Stomach smooth muscle (tissue), 2 donors: ENCODE data around the gene PKP4.

Source experiments
- H3K27ac ChIP-seq: one replicate; pipeline ENCODE4 v1.7.0; 2013; ENCODE audit warnings: mild to moderate bottlenecking, low read length, inconsistent platforms
- H3K27me3 ChIP-seq, 2 donors: one replicate each; pipeline ENCODE4 v1.7.0; 2013; ENCODE audit warnings: low read length in 2 of 2; ENCODE audit not compliant: insufficient read depth in 2 of 2, control insufficient read depth in 1 of 2
- H3K36me3 ChIP-seq, 2 donors: one replicate each; pipeline ENCODE4 v1.7.0; 2013; ENCODE audit warnings: low read length in 2 of 2; ENCODE audit not compliant: control insufficient read depth in 2 of 2, insufficient read depth in 2 of 2
- H3K4me1 ChIP-seq: one replicate; pipeline ENCODE4 v1.7.0; 2013; ENCODE audit warnings: low read length; ENCODE audit not compliant: control insufficient read depth, insufficient read depth
- H3K4me3 ChIP-seq, 2 donors: one replicate each; pipeline ENCODE4 v1.7.0; 2013; ENCODE audit warnings: low read length in 2 of 2
- H3K9ac ChIP-seq, 2 donors: one replicate each; pipeline ENCODE4 v1.7.0; 2013; ENCODE audit warnings: low read length in 2 of 2, mild to moderate bottlenecking in 1 of 2
- H3K9me3 ChIP-seq, 2 donors: one replicate each; pipeline ENCODE4 v1.7.0; 2013; ENCODE audit warnings: low read length in 2 of 2; ENCODE audit not compliant: control insufficient read depth in 2 of 2
- donor health status: healthy.
- donor health status: Pancreatic carcinoma.

The PKP4 gene

DNA sequence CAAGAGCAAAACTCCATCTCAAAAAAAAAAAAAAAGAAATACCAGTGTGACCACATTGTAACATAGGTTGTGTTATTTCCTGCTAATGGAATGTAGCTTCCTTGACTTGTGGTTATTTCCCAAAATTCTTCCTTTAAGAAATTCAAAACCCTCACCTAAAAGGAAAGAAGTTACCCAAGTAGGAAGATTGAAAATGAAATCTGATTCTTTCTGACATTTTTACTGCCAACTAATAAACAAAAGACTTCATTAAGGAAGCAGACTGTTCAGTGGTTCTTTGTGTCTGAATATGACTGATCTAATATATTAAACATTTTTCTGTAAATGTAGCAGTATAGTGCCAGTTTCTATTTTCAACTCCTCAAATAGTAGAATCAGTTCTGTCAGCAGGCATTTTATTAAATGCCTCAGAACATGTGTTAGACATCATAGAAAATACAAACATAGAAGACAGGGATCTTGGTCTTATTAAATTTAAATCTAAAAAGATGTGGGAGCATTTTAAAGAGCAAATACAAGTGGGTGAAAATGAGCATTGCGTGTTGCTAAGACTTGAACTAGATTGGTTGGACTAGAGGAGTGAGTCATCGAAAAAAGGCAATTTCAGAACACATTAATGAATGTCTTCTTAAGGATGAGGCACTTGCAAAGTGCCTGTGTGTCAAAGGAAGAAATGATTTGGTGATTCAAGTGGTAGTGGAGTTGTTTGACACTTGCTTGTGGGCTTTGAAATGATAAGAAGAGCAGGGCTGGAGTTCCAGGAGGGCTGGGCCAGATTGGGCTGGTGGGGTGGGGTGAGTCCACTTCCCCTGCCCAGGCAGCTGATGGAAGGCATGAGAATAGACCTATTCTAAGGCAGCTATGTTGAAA is 53.4 kb downstream of the PKP4 start:
- no peak overlapping the region for H3K27ac ChIP-seq
- no peak overlapping the region for H3K9ac ChIP-seq
- H3K27me3 ChIP-seq, result no peaks in the 10 kb centered on the region
- no peaks in the 10 kb centered on the region for H3K36me3 ChIP-seq
- no peaks in the 10 kb centered on the region for H3K4me1 ChIP-seq
- no peak overlapping the region for H3K4me3 ChIP-seq
- H3K9me3 ChIP-seq, result no peaks in the 10 kb centered on the region

DNA sequence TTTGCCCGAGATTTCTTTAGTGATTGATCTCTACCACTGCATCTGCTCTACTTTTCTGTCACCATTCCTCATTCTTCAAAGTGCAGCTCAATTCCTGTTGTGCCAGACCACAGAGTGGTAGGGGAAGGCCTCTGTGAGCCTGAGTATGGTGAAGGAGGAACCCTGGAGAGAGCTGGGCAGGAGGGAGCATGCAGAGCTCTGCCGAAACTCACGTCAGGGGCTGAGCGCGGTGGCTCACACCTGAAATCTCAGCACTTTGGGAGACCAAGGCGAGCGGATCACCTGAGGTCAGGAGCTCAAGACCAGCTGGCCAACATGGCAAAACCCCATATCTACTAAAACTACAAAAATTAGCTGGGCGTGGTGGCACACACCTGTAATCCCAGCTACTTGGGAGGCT is 54.1 kb downstream of the PKP4 start:
- Histone ChIP-seq H3K4me3 (no peak overlapping the region), H3K9ac (no peak overlapping the region), H3K27ac (no peak overlapping the region), H3K36me3 (no peaks in the 10 kb centered on the region), H3K27me3 (no peaks in the 10 kb centered on the region), H3K4me1 (no peaks in the 10 kb centered on the region), H3K9me3 (no peaks in the 10 kb centered on the region)

DNA sequence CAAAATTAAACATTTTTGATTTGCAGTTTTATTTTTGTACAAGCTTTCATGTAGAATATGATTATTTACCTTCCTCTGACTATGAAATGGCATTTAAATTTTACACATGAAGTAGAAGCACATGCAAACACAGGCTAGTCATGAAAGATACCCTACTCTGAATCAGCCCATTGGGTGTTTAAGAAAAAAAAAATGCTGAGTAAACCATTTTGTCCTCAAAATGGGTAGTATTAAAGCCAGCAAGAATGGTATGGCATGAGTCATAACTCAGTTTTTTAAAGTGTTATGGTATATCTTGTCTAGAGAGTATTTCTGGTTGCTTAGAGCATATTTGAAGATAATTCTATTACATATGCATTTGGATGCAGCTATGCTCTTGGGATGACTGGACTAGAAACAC is 55.0 kb downstream of the PKP4 start:
- no peak overlapping the region for H3K27ac ChIP-seq
- H3K27me3 ChIP-seq, result no peaks in the 10 kb centered on the region

DNA sequence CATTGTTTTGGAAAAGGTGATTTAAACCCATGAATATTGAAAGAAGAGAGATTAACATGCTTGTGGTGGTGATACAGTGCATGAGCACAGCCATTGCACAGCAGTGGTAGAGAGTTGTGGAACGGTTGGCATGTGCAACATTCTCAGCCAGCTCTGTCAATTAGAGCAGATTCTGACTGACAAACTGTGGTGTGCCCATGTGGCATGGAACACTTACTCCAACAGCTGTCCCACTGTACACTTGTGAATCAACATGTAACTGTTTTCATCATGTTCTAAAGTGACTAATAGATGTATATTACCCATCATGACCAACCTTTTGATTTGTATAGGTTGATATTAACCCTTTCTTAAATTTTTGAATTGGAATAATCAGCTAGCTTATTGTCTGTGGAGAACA is 55.6 kb downstream of the PKP4 start:
- no peak overlapping the region for H3K9ac ChIP-seq
- H3K4me1 ChIP-seq, result no peaks in the 10 kb centered on the region
- H3K27me3 ChIP-seq, result no peaks in the 10 kb centered on the region
- H3K9me3 ChIP-seq, result no peaks in the 10 kb centered on the region
- no peaks in the 10 kb centered on the region for H3K36me3 ChIP-seq
- H3K4me3 ChIP-seq, result no peak overlapping the region
- no peak overlapping the region for H3K27ac ChIP-seq

More for the DNA sequence above, 55.0 kb downstream of the PKP4 start:
- H3K4me1 ChIP-seq, result no peaks in the 10 kb centered on the region
- H3K9me3 ChIP-seq, result no peaks in the 10 kb centered on the region
- no peak overlapping the region for H3K4me3 ChIP-seq
- no peak overlapping the region for H3K9ac ChIP-seq
- no peaks in the 10 kb centered on the region for H3K36me3 ChIP-seq

DNA sequence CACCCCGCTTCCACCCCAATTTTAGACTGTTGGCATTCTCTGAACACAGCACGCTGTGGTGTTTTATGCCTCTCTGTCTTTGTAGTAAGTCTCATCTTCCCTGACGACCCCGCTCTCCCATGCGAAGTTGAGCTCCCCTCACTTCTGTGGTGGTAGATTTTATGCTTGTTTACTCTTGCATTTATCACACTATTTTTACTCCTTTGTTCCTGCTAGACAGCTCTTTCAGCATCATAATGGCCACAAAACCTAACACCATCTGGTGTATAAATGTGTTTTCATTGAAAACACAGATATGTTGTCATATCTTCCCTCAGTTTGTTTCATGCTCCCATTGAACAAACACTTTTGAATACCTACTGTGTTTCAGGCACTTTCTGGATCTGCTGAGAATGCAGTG is 57.1 kb downstream of the PKP4 start:
- Histone ChIP-seq H3K27ac (no peak overlapping the region), H3K27me3 (no peaks in the 10 kb centered on the region), H3K9me3 (no peaks in the 10 kb centered on the region), H3K4me3 (no peak overlapping the region), H3K36me3 (no peaks in the 10 kb centered on the region), H3K4me1 (no peaks in the 10 kb centered on the region), H3K9ac (no peak overlapping the region)

DNA sequence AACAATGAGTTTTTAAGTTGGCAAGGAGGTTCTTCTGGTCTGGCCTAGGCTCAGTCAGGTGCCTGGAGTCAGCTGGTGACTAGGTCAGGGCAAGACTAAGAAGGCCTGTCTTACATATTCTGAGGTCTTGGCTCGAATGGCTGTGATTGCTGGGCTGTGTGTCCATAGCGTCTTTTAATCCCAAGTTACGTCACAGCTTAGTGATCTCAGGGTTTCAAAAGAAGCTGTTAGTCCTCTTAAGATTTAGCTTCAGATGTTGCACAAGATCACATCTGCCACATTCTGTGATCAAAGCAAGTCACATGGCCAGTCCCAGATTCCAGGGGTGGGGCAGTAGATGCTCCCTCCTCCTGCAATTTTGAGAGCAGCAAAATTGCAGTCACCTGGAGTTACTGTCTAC is 61.3 kb downstream of the PKP4 start:
- Histone ChIP-seq H3K4me1 (no peaks in the 10 kb centered on the region), H3K36me3 (no peaks in the 10 kb centered on the region), H3K4me3 (no peak overlapping the region), H3K27me3 (no peaks in the 10 kb centered on the region), H3K27ac (no peak overlapping the region), H3K9ac (no peak overlapping the region), H3K9me3 (no peaks in the 10 kb centered on the region)

DNA sequence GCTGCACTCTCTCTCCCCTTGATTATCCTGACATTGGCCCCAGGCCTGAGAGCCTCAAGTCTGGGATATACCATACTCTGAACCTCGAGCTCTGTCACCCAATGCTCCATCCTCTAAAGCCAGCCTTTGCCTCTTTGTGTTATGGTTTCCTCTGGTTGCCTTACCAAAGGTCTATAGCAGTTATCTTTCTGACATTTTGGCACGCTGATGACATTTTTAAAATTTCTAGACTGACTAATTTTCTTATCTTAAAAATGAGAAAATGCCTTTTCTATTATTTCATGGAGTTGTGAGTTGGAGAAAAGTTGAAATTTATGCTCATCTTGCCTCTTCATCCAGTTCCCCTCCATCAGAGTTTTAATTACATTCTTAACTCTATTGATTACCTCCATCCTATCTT is 62.7 kb downstream of the PKP4 start:
- Histone ChIP-seq H3K27ac (no peak overlapping the region), H3K36me3 (no peaks in the 10 kb centered on the region), H3K4me3 (no peak overlapping the region), H3K9ac (no peak overlapping the region), H3K4me1 (no peaks in the 10 kb centered on the region), H3K27me3 (no peaks in the 10 kb centered on the region), H3K9me3 (no peaks in the 10 kb centered on the region)

DNA sequence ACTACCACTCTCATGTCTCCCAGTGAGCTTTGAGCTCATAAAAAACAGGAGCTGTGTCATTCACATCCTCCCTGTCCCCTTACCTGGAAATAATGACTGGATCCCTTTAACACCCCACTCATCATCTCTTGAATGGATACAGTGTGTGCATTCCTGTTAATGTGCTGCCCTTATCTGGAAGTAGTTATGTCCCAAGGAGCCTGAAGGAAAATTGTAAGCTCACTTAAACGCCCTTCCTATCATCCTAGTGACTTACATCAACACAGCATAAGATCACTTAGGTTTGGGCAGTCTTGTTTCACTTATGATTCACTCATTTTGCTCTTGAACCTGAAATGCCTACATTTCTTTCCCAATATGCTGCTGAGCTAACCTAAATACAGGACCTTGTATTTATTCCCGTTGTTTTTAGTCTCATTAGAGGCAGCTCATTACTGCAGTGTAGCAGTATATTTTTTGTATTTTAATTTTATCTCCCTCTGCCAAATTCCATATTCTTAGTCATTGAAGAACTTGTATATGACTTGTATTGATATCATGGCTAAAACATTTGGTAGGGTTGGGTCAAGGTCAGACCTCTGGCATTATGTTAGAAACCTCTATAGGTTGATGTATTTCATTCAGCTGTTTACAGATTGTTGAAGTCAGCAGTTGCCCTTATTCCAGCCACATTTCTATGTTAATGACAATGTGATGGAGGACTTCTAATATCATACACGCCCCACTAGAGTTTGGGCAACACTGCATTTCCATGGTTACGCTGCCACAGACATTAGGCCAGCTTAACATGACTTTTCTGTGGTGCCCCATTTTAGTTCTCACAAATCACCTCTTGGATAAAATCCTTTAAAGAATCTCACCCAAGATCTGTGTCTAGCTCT is 72.9 kb downstream of the PKP4 start:
- Histone ChIP-seq H3K27ac (no peak overlapping the region), H3K9me3 (no peaks in the 10 kb centered on the region), H3K36me3 (no peaks in the 10 kb centered on the region), H3K9ac (no peak overlapping the region), H3K4me3 (no peak overlapping the region), H3K27me3 (no peaks in the 10 kb centered on the region), H3K4me1 (no peaks in the 10 kb centered on the region)

DNA sequence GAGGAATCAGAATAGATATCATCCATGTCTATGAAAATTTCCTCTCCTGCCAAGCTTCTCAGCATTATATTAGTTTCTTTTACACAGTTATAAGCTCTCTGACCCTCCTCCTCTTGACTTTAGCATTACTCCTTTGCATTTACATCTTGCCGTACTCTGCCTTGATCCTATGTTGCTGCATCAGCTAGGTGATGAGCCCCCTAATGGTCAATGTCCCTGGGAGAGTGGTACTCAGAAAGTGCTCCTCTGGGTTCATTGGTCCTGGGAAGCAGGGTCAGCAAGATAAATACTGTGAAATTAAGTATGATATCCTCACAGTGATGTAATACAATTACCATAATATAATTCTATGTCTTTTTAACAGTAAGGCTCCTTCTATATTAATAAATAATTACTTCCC is 74.1 kb downstream of the PKP4 start:
- Histone ChIP-seq H3K4me3 (no peak overlapping the region), H3K9ac (no peak overlapping the region), H3K9me3 (no peaks in the 10 kb centered on the region), H3K4me1 (no peaks in the 10 kb centered on the region), H3K27ac (no peak overlapping the region), H3K36me3 (no peaks in the 10 kb centered on the region), H3K27me3 (no peaks in the 10 kb centered on the region)

DNA sequence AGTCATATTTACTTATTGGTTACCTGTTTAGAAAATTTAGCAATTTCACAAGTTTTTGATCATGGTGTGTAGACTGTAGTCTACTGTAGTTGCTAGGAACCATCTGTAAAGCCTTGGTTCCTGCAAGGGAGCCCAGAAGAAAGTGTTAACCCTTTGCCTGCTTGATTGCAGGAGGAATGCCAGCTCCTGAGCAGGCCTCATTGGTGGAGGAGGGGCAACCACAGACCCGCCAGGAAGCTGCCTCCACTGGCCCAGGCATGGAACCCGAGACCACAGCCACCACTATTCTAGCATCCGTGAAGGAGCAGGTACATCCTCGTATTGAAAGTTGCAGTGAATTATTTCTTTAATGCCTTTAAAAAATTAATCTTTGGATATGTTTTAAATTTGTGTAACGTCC is 76.3 kb downstream of the PKP4 start:
- Histone ChIP-seq H3K4me3 (no peak overlapping the region), H3K4me1 (no peaks in the 10 kb centered on the region), H3K36me3 (no peaks in the 10 kb centered on the region)

More for the DNA sequence above, 76.3 kb downstream of the PKP4 start:
- Histone ChIP-seq H3K9ac (no peak overlapping the region), H3K9me3 (no peaks in the 10 kb centered on the region), H3K27me3 (no peaks in the 10 kb centered on the region), H3K27ac (no peak overlapping the region)
